Globus pallidus (tissue), 1 donor: ENCODE results near the gene KIR2DL3.
"Not testable (repeated sequence)": the region's sequence is repeated elsewhere in the genome, so short reads cannot be mapped to it uniquely, and the experiment has no call there.

Experiments
- DNase-seq: peaks from one replicate; pipeline ENCODE4 v3.0.0-alpha.2; 2015; ENCODE audit warnings: low spot score

The KIR2DL3 gene

DNA sequence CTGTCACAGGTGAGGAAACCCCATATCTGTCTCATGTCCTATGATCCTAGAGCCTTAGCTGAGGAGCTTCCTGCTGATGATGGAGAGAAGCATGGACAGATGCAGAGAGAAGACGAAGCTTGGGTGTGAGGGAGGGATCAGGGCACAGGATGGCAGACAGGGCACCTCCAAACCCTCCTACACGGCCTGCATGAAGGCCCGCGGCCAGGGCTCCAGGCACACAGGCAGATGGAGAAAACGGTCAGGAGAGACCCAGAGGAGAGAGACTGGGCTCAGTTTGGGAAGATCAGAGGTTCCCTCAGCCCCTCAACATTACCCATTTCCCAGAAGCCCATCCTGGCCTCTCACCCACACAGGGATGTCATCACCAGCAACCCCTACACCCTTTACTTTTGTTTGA is 5.8 kb downstream of the KIR2DL3 start:
- DNase-seq: not testable (repeated sequence)

DNA sequence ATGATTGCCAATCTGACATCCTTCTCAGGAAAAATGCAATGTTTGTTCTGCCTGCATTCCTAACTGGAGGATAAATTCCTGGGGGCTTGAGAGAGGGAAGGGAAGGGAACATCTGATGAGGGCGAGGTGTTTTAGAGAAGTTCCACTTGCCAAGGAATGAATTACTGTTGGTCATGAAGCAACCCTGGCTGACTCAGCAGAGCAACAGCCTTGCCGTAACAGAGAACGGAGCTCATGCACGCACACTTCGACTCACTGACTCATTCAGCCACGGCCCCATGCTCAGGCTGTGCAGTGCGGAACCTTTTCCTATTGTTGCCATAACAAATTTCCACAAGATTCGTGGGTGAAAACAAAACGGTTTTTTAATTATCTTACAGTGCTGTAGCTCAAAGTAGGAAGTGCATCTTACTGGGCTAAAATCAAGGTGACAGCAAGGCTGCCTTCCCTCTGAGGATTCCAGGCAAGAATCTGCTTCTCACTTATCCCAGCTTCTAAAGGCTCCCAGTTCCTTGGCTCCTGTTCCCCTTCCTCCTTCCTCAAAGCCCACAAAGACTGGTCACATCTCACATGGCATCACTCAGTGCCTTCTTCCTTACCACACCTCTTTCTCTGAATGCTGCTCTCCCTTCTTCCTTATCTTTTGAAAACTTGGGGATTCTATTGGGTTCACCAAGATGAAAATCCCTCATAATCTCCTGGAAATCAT is 9.5 kb downstream of the KIR2DL3 start:
- not testable (repeated sequence) for DNase-seq

DNA sequence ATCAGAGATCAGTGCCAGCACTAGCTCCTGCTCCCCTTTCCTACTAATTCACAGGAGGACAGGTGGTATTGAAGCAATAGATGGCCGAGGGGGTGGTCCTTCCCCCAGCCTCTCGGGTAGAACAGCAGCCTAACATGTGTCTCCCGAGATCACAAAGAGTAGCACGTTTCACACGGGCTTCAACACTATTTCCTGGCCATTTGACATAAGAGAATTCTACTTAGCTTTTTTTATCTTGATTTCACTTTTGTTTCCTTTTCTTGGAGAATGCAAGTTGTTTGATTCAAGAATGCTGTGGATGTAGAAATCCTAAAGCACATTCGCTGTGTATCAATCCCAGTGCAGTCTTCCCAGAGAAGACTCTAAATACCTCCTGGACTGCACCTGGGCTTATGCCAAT is 12.0 kb downstream of the KIR2DL3 start:
- not testable (repeated sequence) for DNase-seq

DNA sequence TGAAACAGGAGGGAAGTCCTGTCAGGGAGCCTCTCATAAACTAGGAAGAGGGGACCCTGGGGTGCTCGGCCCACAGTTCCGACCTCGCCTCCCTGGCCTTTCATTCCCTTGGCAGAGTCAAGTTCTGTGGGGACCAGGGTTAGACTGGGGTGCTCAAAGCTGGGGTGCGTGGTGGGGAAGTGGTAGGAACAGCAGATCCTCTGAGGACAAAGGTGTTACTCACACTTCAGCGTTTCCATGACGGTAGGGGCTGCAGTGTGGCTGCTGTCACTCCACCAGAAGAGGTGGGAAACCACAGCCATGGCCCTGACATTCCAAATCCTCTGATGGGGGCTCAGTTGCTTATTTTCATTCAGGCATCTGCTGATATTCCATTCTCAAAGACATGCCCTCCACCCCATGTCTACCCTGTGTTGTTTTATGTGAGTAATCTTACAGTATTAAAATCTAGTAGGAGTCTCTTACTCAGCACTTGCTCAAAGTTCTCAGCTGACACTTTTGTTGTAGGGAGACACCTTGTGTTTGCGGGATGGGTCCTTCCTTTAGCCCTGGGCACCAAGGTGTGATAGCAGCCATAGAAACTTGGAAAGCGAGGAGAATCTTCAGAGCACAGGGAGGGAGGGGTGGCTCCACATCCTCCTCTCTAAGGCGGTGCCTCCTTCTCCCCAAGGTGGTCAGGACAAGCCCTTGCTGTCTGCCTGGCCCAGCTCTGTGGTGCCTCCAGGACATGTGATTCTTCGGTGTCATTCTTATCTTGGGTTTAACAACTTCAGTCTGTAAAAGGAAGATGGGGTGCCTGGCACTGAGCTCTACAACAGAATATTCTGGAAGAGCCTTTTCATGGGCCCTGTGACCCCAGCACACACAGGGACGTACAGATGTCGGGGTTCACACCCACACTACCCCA is 18.1 kb downstream of the KIR2DL3 start:
- not testable (repeated sequence) for DNase-seq

DNA sequence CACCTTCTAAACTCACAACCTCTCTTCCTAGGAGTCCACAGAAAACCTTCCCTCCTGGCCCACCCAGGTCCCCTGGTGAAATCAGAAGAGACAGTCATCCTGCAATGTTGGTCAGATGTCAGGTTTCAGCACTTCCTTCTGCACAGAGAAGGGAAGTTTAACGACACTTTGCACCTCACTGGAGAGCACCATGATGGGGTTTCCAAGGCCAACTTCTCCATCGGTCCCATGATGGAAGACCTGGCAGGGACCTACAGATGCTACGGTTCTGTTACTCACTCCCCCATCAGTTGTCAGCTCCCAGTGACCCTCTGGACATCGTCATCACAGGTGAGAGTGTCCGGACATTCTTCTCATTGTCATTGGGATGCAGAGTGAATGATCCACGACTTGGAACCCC is 20.3 kb downstream of the KIR2DL3 start:
- not testable (repeated sequence) for DNase-seq

DNA sequence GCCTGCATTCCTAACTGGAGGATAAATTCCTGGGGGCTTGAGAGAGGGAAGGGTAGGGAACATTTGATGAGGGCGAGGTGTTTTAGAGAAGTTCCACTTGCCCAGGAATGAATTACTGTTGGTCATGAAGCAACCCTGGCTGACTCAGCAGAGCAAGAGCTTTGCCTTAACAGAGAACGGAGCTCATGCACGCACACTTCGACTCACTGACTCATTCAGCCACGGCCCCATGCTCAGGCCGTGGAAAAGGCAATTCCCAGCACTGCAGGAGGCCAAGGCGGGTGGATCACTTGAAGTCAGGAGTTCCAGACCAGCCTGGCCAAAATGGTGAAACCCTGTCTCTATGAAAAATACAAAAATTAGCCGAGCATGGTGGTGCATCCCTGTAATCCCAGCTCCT is 25.9 kb downstream of the KIR2DL3 start:
- not testable (repeated sequence) for DNase-seq

DNA sequence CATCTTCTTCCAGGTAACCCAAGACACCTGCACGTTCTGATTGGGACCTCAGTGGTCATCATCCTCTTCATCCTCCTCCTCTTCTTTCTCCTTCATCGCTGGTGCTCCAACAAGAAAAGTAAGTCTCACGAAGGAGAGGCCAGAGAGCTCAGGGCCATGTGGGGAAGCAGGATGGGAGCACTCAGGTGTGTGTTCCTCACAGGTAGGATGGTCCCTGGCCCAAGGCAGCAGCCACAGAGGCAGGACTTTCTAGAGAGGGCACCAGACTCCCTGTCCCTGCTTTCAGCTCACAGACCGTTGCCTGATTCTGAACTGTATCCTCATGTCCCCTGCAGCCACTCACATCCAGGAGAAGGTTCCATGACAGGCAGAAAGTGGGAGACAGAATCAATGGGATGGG is 28.2 kb downstream of the KIR2DL3 start:
- not testable (repeated sequence) for DNase-seq

DNA sequence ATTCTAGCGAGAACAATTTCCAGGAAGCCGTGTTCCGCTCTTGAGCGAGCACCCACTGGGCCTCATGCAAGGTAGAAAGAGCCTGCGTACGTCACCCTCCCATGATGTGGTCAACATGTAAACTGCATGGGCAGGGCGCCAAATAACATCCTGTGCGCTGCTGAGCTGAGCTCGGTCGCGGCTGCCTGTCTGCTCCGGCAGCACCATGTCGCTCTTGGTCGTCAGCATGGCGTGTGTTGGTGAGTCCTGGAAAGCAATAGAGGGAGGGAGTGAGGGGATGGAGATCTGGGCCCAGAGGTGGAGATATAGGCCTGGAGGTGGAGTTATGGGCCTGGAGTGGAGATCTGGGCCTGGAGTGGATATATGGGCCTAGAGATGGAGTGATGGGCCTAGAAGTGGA is 31.3 kb downstream of the KIR2DL3 start, which contains the start of gene KIR2DL1:
KIR2DL1 (plus strand) TSS at position 148 of the 400 bp plus-strand sequence; CDS start at position 206, 58 bp downstream.
- DNase-seq: not testable (repeated sequence)

DNA sequence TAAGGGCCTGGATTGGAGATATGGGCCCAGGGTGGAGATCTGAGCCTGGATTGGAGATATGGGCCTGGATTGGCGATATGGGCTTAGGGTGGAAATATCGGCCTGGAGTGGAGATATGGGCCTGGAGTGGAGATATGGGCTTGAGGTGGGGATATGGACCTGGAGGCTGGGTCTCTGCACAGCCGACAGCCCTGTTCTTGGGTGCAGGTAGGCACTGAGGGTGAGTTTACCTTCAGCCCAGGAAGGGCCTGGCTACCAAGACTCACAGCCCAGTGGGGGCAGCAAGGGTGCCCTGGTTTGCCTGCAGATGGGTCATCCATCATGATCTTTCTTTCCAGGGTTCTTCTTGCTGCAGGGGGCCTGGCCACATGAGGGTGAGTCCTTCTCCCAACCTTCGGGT is 32.2 kb downstream of the KIR2DL3 start:
- DNase-seq: not testable (repeated sequence)

DNA sequence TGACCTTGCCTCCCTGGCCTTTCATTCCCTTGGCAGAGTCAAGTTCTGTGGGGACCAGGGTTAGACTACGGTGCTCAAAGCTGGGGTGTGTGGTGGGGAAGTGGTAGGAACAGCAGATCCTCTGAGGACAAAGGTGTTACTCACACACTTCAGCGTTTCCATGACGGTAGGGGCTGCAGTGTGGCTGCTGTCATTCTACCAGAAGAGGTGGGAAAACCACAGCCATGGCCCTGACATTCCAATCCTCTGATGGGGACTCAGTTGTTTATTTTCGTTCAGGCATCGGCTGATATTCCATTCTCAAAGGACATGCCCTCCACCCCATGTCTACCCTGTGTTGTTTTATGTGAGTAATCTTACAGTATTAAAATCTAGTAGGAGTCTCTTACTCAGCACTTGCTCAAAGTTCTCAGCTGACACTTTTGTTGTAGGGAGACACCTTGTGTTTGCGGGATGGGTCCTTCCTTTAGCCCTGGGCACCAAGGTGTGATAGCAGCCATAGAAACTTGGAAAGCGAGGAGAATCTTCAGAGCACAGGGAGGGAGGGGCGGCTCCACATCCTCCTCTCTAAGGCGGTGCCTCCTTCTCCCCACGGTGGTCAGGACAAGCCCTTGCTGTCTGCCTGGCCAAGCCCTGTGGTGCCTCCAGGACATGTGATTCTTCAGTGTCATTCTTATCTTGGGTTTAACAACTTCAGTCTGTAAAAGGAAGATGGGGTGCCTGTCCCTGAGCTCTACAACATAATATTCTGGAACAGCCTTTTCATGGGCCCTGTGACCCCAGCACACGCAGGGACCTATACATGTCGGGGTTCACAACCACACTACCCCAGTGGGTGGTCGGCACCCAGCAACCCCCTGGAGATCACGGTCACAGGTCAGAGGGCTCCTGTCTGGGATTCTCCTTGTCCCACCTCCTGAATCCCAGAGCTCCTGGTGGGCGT is 33.0 kb downstream of the KIR2DL3 start:
- DNase-seq: not testable (repeated sequence)

DNA sequence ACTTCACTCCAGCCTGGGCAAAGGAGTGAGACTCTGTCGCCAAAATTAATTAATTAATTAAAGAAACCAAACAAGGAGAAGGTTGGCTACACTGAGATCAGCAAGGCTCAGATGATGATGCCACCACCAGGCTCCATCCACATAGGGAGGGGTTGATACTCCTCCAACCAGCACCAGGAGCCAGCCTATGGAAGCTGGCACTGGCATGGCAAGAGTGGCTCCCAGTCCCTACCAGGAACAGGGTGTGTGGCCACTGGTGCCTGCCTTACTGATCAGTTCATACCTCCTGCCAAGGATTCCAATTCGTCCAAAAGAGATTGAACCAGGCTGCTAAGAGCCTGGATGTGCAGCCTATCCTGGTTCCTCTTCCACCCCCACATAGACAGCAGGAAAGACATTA is 34.4 kb downstream of the KIR2DL3 start:
- not testable (repeated sequence) for DNase-seq

DNA sequence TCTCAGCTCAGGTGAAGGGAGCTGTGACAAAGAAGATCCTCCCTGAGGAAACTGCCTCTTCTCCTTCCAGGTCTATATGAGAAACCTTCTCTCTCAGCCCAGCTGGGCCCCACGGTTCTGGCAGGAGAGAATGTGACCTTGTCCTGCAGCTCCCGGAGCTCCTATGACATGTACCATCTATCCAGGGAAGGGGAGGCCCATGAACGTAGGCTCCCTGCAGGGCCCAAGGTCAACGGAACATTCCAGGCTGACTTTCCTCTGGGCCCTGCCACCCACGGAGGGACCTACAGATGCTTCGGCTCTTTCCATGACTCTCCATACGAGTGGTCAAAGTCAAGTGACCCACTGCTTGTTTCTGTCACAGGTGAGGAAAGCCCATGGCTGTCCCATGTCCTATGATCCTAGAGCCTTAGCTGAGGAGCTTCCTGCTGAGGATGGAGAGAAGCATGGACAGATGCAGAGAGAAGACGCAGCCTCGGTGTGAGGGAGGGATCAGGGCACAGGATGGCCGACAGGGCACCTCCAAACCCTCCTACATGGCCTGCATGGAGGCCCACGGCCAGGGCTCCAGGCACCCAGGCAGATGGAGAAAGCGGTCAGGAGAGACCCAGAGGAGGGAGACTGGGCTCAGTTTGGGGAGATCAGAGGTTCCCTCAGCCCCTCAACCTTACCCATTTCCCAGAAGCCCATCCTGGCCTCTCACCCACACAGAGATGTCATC is 36.9 kb downstream of the KIR2DL3 start:
- not testable (repeated sequence) for DNase-seq

DNA sequence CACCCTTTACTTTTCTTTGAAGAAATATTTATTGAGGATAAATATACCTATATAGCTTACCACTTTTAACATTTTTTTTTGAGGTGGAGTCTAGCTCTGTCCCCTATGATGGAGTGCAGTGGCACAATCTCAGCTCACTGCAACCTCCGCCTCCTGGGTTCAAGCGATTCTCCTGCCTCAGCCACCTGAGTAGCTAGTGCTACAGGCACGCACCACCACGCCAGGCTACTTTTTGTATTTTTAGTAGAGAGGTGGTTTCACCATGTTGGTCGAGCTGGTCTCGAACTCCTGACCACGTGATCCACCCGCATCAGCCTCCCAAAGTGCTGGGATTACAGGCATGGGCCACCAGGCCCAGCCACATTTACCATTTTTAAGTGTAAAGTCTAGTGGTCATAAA is 37.5 kb downstream of the KIR2DL3 start:
- not testable (repeated sequence) for DNase-seq

DNA sequence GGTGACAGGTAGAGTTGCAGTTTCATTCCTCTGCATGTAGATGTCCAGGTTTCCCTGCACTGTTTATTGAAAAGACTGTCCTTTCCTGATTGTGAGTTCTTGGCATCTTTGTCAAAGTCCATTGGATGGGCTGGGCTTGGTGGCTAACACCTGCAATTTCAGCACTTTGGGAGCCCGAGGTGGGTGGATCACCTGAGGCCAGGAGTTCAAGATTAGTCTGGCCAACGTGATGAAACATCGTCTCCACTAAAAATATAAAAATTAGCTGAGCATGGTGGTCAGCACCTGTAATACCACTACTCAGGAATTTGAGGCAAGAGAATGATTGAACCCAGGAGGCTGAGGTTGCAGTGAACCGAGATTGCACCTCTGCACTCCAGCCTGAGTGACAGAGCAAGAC is 39.5 kb downstream of the KIR2DL3 start:
- not testable (repeated sequence) for DNase-seq

DNA sequence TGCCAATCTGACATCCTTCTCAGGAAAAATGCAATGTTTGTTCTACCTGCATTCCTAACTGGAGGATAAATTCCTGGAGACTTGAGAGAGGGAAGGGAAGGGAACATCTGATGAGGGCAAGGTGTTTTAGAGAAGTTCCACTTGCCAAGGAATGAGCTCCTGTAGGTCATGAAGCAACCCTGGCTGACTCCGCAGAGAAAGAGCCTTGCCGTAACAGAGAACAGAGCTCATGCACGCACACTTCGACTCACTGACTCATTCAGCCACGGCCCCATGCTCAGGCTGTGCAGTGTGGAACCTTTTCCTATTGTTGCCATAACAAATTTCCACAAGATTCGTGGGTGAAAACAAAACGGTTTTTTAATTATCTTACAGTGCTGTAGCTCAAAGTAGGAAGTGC is 40.6 kb downstream of the KIR2DL3 start:
- not testable (repeated sequence) for DNase-seq

DNA sequence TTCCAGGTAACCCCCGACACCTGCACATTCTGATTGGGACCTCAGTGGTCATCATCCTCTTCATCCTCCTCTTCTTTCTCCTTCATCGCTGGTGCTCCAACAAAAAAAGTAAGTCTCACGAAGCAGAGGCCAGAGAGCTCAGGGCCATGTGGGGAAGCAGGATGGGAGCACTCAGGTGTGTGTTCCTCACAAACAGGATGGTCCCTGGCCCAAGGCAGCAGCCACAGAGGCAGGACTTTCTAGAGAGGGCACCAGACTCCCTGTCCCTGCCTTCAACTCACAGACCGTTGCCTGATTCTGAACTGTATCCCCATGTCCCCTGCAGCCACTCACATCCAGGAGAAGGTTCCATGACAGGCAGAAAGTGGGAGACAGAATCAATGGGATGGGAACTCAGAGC is 44.6 kb downstream of the KIR2DL3 start:
- DNase-seq: not testable (repeated sequence)

DNA sequence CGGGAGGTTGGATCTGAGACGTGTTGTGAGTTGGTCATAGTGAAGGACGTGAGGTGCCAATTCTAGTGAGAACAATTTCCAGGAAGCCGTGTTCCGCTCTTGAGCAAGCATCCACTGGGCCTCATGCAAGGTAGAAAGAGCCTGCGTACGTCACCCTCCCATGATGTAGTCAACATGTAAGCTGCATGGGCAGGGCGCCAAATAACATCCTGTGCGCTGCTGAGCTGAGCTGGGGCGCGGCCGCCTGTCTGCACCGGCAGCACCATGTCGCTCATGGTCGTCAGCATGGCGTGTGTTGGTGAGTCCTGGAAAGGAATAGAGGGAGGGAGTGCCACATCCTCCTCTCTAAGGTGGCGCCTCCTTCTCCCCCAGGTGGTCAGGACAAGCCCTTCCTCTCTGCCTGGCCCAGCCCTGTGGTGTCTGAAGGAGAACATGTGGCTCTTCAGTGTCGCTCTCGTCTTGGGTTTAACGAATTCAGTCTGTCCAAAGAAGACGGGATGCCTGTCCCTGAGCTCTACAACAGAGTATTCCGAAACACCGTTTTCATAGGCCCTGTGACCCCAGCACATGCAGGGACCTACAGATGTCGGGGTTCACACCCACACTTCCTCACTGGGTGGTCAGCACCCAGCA is 47.9 kb downstream of the KIR2DL3 start:
- DNase-seq: not testable (repeated sequence)

DNA sequence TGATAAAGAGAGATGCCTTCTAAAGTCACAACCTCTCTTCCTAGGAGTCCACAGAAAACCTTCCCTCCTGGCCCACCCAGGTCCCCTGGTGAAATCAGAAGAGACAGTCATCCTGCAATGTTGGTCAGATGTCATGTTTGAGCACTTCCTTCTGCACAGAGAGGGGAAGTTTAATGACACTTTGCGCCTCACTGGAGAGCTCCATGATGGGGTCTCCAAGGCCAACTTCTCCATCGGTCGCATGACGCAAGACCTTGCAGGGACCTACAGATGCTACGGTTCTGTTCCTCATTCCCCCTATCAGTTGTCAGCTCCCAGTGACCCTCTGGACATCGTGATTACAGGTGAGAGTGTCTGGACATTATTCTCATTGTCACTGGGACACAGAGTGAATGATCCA is 49.8 kb downstream of the KIR2DL3 start:
- peak; percentile 2 for DNase-seq

DNA sequence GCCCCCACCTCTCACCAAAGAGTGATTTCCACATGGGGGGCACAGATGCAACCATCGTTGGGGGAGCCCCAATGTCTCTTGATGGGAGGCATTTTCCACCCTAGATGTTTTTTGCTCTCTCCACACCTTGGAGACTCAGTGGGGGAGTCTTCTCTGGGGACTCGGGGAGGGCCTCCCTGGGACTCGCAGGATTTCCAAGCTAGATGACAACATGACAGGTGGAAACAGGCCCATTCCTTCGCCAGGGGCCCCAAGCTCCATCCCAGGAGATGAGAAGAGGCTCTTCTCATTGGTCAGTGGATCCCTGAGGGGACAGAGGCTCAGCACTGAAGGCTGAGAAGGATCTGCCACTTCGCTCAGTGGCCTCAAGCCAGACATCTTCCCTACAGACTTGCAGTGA is 52.4 kb downstream of the KIR2DL3 start:
- DNase-seq: no peak

DNA sequence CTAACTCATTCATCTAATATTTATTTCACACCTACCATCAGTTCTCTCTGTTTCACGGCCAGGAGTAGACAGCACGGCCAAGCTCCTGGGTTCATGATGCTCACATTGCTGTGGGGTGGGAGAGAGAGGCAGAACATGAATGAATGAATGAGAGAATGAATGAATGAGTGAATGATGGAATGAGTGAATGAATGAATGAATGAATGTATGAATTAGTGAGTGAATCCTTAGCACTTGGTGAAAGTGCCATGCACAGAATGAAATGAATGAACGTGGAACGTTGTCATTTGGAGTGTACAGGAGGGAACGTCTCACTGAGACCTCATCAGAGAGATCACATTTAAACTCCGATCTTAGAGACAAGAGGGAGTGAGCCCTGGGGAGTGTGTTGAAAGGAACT is 53.2 kb downstream of the KIR2DL3 start:
- DNase-seq: no peak

DNA sequence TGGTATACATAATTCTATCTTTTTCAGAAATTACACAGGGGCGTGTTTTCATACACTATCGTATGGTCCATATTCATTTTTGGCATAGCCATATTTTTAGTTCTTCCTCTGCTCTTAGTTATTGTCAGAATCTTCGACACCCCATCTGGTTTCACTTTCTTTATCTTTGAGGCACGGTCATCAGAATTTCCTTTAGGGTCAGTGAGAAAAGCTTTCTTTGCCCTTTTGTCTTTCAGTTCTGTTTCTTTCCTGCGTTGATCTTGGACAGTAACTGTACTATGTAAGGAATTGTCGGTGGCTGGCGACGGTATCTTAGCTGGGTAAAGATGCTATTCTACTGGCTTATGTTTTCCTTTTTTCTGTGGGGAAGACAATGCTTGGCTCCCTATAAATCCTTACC is 54.5 kb downstream of the KIR2DL3 start:
- DNase-seq: peak; percentile 8
